Measurements from ENCODE around the gene PAX7.

The PAX7 gene

DNA sequence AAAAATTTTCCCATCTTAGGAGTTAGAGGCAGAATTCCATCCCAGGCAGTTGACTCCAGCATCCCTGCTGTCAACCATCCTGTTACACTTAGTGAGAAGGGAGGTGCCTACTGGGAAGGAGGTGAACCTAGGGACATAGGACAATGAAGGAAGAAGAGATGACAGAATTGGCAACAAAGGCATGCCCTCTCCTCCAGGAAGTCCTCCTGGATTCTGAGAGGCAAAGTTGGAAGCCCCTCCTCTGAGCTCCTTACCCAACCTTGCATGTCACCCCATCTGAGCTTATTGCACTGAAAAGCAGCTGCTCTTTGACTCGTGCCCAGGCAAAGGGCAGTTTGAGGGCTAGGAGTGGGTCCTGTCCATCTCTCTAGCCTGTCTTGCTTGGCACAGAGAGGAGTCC is 66.9 kb downstream of the PAX7 start:
- DNase-seq (ENCODE audit: low read depth in 2 of 2, low spot score in 1 of 2) = no peak

DNA sequence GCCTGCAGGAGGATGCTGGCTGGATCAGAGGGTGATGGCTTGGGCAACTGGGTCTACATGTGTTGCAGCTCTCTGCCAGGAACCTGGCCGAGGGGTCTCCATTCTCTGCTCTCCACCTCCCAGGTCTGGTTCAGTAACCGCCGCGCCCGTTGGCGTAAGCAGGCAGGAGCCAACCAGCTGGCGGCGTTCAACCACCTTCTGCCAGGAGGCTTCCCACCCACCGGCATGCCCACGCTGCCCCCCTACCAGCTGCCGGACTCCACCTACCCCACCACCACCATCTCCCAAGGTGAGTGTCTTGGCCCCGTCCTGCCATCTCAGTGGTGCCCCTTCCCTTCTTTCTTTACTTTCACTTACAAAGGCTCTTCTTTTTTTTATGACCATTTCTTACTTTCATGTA is 69.9 kb downstream of the PAX7 start:
- DNase-seq (ENCODE audit: low read depth in 2 of 2, low spot score in 1 of 2) = no peak

DNA sequence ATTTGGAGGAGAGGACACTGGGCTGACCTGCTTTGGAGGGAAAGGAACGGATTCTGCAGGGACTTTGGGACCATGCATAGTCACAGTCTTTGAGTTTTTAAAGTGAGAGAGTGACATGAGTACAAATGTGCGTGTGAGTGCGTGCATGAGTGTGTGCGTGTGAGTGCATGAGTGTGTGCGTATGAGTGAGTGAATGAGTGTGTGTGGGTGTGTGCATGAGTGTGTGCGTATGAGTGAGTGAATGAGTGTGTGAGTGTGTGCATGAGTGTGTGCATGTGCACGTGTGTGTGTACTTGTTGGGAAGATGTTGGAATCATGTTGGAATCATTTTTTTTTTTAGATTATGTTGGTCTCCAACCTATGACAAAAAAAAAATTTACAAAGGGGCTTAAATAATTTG is 70.5 kb downstream of the PAX7 start:
- no peak for DNase-seq (ENCODE audit: low read depth in 2 of 2, low spot score in 1 of 2)

GRCh38 chr1:18703041-18703621 is 72.5 kb downstream of the PAX7 start:
- no peak for DNase-seq (ENCODE audit: low read depth in 2 of 2, low spot score in 1 of 2)

- DNase-seq (ENCODE audit: low read depth in 2 of 2, low spot score in 1 of 2) = no peak
Observed at GRCh38 chr1:18705811-18706210, 75.2 kb downstream of the PAX7 start.

DNA sequence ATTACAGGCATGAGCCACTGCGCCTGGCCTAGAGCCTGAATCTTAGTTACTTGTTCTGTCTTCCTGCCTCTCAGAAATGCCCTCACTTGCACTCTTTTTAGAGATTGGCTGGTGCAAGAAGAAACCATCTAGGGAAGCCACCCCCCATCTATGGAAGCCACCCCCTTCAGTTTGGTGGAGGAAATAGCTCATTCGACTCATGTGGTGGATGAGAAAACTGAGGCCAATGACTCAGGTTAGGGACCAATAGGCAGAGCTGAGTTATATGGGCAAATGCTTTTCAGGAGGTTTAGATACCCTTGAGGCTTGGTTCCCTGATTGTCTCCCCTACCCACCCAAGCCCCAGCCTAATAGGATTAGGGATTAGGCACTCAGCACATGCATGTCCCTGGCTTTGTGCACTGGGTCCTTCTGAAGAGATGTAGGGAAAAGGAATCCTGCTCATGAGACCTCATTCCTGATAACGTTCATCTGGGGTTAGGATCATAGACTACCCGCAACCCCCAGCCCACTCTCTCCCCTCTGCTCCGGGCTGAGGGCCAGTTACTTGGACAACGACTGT is 77.1 kb downstream of the PAX7 start:
- DNase-seq (ENCODE audit: low read depth in 2 of 2, low spot score in 1 of 2) = no peak

- no peak for DNase-seq (ENCODE audit: low read depth in 2 of 2, low spot score in 1 of 2)
Observed at GRCh38 chr1:18710002-18710401, 79.4 kb downstream of the PAX7 start.

DNA sequence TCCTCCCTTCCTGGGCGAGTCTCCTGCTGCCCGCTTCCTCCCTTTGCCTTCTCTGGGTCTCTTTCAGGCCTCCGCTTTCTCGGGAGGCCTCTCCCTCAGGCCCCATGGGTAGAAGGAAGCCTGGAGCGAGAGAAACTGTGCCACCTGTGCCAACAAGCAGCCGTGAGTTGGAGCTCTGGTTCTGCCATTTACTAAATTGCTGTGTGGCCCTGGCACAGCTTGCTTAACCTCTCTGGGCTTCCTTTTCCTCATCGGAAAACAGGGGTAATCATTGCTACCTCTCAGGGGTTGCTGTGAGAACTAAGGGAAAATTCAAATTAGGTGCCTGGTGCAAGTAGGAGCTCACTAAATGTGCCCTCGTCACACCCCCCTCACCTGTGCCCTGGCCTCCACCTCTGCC is 80.4 kb downstream of the PAX7 start:
- no peak for DNase-seq (ENCODE audit: low read depth in 2 of 2, low spot score in 1 of 2)

DNA sequence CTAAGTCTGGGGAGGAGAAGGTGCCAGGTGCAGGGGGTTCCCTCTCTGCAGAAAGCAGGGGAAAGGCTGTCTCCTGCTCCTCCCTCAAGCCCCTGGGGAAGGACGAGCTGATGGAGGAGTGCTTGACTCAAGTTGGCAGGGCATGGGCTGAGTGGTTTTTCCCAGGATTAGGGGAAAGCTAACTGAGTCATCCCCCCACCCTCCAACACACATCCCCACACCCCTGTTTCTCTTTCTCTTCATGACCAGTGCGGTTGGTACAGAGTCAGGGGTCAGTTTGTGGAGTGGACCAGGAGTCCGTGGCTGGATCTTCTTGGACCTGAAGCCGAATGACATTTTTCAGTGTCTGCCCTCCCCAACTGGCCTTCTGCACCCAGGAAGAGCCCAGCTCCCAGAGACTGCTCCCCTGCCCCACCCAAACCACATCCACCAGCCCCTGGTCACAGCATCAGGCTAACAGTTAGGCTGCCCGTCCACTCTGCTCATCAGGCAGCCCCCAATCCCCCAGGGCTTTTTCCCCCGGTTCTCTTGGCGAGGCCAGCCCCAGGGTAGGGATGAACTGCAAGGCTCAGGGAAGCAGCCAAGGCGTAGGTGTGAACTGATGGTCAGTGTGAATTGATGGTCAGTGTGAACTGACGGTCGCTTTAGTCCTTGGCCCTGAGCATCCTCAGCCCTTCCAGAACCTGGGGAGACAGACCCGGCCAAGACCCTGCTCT is 81.0 kb downstream of the PAX7 start:
- no peak for DNase-seq (ENCODE audit: low read depth in 2 of 2, low spot score in 1 of 2)

- DNase-seq (ENCODE audit: low read depth in 2 of 2, low spot score in 1 of 2) = no peak
Observed at GRCh38 chr1:18712252-18712600, 81.6 kb downstream of the PAX7 start.

DNA sequence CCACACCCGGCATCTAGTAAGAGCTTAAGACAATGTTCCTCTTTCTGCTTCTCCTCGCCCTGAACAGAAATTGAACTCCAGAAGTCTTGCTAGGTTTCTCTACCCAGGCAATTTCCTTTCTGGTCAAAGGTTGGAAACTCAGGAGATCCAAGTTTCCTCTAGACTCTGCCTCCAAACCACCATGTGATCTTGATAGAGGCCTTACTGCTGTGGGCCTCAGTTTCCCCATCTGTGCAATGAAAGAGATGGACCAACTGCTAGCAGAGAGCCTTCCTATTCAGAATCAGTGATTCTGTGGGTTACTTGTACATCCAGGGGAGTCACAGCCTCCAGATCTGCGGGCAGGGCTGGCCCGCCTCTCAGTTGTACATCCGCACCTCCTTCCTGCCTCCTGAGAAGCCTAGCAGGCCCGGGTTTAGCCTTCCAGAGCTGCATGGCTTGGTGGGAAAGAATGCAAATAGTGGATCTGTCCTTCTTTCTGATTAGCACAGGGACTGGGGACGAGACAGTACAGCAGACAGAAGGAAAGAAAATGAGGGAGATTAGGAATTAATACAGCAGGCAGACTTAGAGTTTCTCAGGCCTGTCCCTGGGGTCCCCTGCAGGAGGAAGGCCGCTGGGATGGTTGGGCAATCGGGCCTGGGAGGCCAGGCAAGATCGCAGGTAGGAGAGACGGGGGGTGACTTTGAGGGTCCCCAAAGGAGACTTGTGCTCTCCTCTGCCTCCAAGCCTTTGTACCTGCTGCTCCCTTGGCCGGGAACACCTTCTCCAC is 83.9 kb downstream of the PAX7 start:
- no peak for DNase-seq (ENCODE audit: low read depth in 2 of 2, low spot score in 1 of 2)

DNA sequence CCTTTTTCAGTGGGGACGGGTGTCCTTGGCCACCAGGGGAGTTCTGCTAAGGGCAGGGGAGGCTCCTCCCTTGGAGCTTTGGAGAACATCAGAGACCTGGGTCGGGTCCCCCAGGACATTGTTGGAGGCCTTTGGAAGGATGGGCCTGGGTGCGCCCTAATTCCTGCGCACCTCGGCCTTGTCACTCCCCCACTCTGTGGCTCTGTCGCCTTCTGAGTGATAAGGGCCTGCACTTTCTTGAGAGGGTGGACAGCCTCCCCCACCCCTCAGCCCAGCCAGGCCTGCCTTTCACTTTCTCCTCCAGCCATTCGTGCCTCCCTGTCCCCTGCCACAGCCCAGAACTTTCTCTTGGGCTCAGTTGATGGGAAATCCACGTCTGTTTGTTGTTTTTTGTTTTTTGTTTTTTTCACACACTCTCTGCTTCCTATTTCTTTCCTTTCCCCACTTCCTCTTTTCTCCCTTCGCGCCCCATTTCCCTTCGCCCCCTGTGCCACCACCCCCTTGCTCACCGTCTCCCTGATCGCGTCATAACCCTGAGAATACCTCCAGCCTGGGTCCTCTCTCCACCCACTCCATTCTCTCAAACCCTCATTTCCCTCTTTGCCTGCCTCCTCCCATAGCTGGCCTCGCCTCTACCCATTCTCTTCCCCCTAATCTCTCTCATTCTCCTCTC is 85.6 kb downstream of the PAX7 start:
- no peak for DNase-seq (ENCODE audit: low read depth in 2 of 2, low spot score in 1 of 2)

- DNase-seq (ENCODE audit: low read depth in 2 of 2, low spot score in 1 of 2) = no peak
Observed at GRCh38 chr1:18716785-18717678, 86.4 kb downstream of the PAX7 start.

- DNase-seq (ENCODE audit: low read depth in 2 of 2, low spot score in 1 of 2) = no peak
Observed at GRCh38 chr1:18719786-18720451, 89.3 kb downstream of the PAX7 start.

- DNase-seq (ENCODE audit: low read depth in 2 of 2, low spot score in 1 of 2) = no peak
Observed at GRCh38 chr1:18721041-18721440, 90.4 kb downstream of the PAX7 start.

DNA sequence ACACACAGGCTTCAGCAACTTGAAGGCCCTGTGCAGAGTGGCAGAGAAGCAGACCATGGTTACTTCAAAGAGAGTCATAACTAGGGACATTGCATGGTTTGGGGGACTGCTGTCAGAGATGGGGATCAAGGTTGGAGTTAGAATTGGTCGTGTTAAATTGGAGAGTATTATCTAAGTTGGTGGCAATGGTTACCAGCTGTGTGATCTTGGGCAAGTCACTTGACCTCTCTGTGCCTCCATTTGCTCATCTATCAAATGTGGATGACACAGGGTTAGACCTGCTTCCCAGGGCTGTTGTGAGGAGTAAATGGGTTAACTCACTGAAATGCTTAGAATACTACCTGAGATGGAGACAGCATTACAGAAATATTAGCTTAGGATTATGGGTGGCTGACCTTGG is 91.1 kb downstream of the PAX7 start:
- no peak for DNase-seq (ENCODE audit: low read depth in 2 of 2, low spot score in 1 of 2)

GRCh38 chr1:18722270-18722669 is 91.6 kb downstream of the PAX7 start:
- no peak for DNase-seq (ENCODE audit: low read depth in 2 of 2, low spot score in 1 of 2)

- DNase-seq (ENCODE audit: low read depth in 2 of 2, low spot score in 1 of 2) = no peak
Observed at GRCh38 chr1:18723206-18723605, 92.6 kb downstream of the PAX7 start.

GRCh38 chr1:18723701-18724411 is 93.2 kb downstream of the PAX7 start:
- DNase-seq (ENCODE audit: low read depth in 2 of 2, low spot score in 1 of 2) = no peak

Data from stimulated activated CD8-positive, alpha-beta memory T cell treated with anti-CD3 and anti-CD28 coated beads, Interleukin-4, amount 100 ng/mL, for 1 hour (primary cell).